ENCODE results near the gene MARF1. TPM values are rescaled to one million over a fixed set of nuclear protein-coding genes. Genes with fewer than 3 reads are reported as not detected.
"Not testable (repeated sequence)": the region's sequence is repeated elsewhere in the genome, so short reads cannot be mapped to it uniquely, and the experiment has no call there.

Gene MARF1
- total RNA-seq, 1 donor from 2014 or later, result 97.1 TPM

GRCh38 chr16:15658556-15658955, 15.6 kb upstream of the MARF1 start:
- Histone ChIP-seq H3K4me3 (no peak overlapping the region), H3K9me3 (no peaks in the 10 kb centered on the region), H3K27me3 (no peaks in the 10 kb centered on the region), H3K4me1 (no peaks in the 10 kb centered on the region), H3K36me3 (no peaks in the 10 kb centered on the region), H3K27ac (no peak overlapping the region)
- intact Hi-C loops (cut with DNase I), result no loop called here
- DNase-seq (no peak), ATAC-seq (no peak)
- no peak for TF ChIP-seq CTCF (IDR thresholded peaks at IDR 0.05)

- ATAC-seq (peak; percentile 16), DNase-seq (no peak)
- H3K27ac ChIP-seq, result no peak overlapping the region
- intact Hi-C loops (cut with DNase I), result no loop called here
- H3K4me3 ChIP-seq, result no peak overlapping the region
- no peaks in the 10 kb centered on the region for H3K4me1 ChIP-seq
- no peaks in the 10 kb centered on the region for H3K27me3 ChIP-seq
- TF ChIP-seq CTCF (IDR thresholded peaks at IDR 0.05), result no peak
- H3K36me3 ChIP-seq, result no peaks in the 10 kb centered on the region
- H3K9me3 ChIP-seq, result no peaks in the 10 kb centered on the region
Measured at GRCh38 chr16:15658149-15658548, 15.2 kb upstream of the MARF1 start.

GRCh38 chr16:15655561-15655960, 12.6 kb upstream of the MARF1 start:
- ATAC-seq; DNase-seq; H3K36me3 ChIP-seq; H3K27ac ChIP-seq; H3K27me3 ChIP-seq; H3K9me3 ChIP-seq; H3K4me3 ChIP-seq; intact Hi-C loops (cut with DNase I): not testable (repeated sequence)
- H3K4me1 ChIP-seq, result peaks cover 11% of the 10 kb centered on the region

GRCh38 chr16:15654591-15654990, 11.6 kb upstream of the MARF1 start:
- no peaks in the 10 kb centered on the region for H3K27me3 ChIP-seq
- no peak for TF ChIP-seq CTCF (IDR thresholded peaks at IDR 0.05)
- peaks cover 13% of the 10 kb centered on the region for H3K4me1 ChIP-seq
- H3K4me3 ChIP-seq, result no peak overlapping the region
- no peaks in the 10 kb centered on the region for H3K36me3 ChIP-seq
- H3K27ac ChIP-seq, result no peak overlapping the region
- no peak for ATAC-seq
- no peaks in the 10 kb centered on the region for H3K9me3 ChIP-seq
- no peak for DNase-seq
- intact Hi-C loops (cut with DNase I), result no loop called here

GRCh38 chr16:15653227-15653626, 10.3 kb upstream of the MARF1 start:
- H3K4me1 ChIP-seq, result peaks cover 18% of the 10 kb centered on the region
- no peak overlapping the region for H3K27ac ChIP-seq
- H3K36me3 ChIP-seq, result no peaks in the 10 kb centered on the region
- intact Hi-C loops (cut with DNase I), result no loop called here
- TF ChIP-seq CTCF (IDR thresholded peaks at IDR 0.05), result no peak
- H3K9me3 ChIP-seq, result no peaks in the 10 kb centered on the region
- DNase-seq (no peak), ATAC-seq (no peak)
- no peaks in the 10 kb centered on the region for H3K27me3 ChIP-seq
- H3K4me3 ChIP-seq, result no peak overlapping the region

- no peak for ATAC-seq
- H3K9me3 ChIP-seq, result no peaks in the 10 kb centered on the region
- intact Hi-C loops (cut with DNase I), result no loop called here
- H3K27ac ChIP-seq, result no peak overlapping the region
- H3K27me3 ChIP-seq, result no peaks in the 10 kb centered on the region
- TF ChIP-seq CTCF (IDR thresholded peaks at IDR 0.05), result no peak
- no peak for DNase-seq
- no peaks in the 10 kb centered on the region for H3K36me3 ChIP-seq
- no peak overlapping the region for H3K4me3 ChIP-seq
- peaks cover 18% of the 10 kb centered on the region for H3K4me1 ChIP-seq
Measured at GRCh38 chr16:15652293-15653001, 9.5 kb upstream of the MARF1 start.
